ENCODE data around the gene PCDHGA9. TPM values are rescaled to one million over a fixed set of nuclear protein-coding genes. Genes with fewer than 3 reads are reported as not detected.
"Not testable (repeated sequence)": the region's sequence is repeated elsewhere in the genome, so short reads cannot be mapped to it uniquely, and the experiment has no call there.

The PCDHGA9 gene
- total and polyA plus RNA-seq, 9 of the 15 experiments (the other 6 are each of a cell fraction or from before 2014, with no cell fraction given): 0.03 to 0.18 (median 0.11) TPM; not detected in 2

- ATAC-seq; H3K9me3 ChIP-seq (replicated peaks; ENCODE audit: control insufficient read depth, insufficient read depth, low read depth, low read length); DNase-seq (ENCODE audit: extremely low read depth in 1 of 4, low spot score in 3 of 4); H3K4me2 ChIP-seq (ENCODE audit: insufficient read depth, low read length); FAIRE-seq; H3K36me3 ChIP-seq (ENCODE audit: control insufficient read depth, insufficient read depth, low read length); H3K4me3 ChIP-seq; H3K9ac ChIP-seq (ENCODE audit: insufficient read depth in 1 of 2, low read depth in 2 of 2, low read length in 2 of 2); in situ Hi-C loops (cut with MboI); BruUV-seq (replicated peaks); H3K79me2 ChIP-seq (ENCODE audit: control insufficient read depth, insufficient read depth, low read length); H3K27ac ChIP-seq (ENCODE audit: extremely low read depth, low read depth, low read length); H3K9me1 ChIP-seq (ENCODE audit: control insufficient read depth, insufficient read depth, low read length); H4K20me1 ChIP-seq (replicated peaks; ENCODE audit: control insufficient read depth, insufficient read depth, low read length); H2AFZ ChIP-seq (ENCODE audit: low read depth, low read length); TF ChIP-seq REST (CRISPR knock-in tag; IDR thresholded peaks at IDR 0.05; ENCODE audit: low read depth): not testable (repeated sequence)
- 10% methylated on average over 32 of the region's 46 CpGs for WGBS (ENCODE audit: insufficient coverage, low coverage, missing lambda C conversion rate)
- POLR2A ChIA-PET: interaction anchor here (0.8 kb wide), 1 partner anchor 101 kb away, joined by 3 read pairs; no protein-coding TSS in a partner anchor
- TF ChIP-seq REST (IDR thresholded peaks at IDR 0.05; ENCODE audit: borderline replicate concordance): 0 out of 2 replicates have a peak, but pooled peaks have one; percentile 3
- CTCF ChIA-PET (ENCODE audit: low intra/inter-chr PET ratio): interaction anchor here (0.6 to 0.8 kb wide), 2 partner anchors 76 to 146 kb away, joined by 3 to 4 read pairs; no protein-coding TSS in a partner anchor
- Histone ChIP-seq H3K27me3 (ENCODE audit: control insufficient read depth in 2 of 2, insufficient read depth in 2 of 2, low read length in 2 of 2) (peaks cover 7 to 36% of the 10 kb centered on the region in 2 experiments; a peak in 4 of 5 replicates), H3K4me1 (replicated peaks in 1 of 2; ENCODE audit: control insufficient read depth in 2 of 2, insufficient read depth in 2 of 2, low read length in 2 of 2) (peaks cover 0 to 29% of the 10 kb centered on the region in 2 experiments; a peak in 2 of 5 replicates)
- intact Hi-C loops (cut with micrococcal nuclease): loop anchor here (5.0 kb wide), 1 partner anchor 108 kb away; no protein-coding TSS in a partner anchor
Measured at GRCh38 chr5:141414548-141415274, 12.1 kb downstream of the PCDHGA9 start.
